NCI-H2107 treated with DMSO at 0.1 percent for 48 hours (cell line): Measurements from ENCODE around the gene AQP11.
"Not testable (repeated sequence)": the region's sequence is repeated elsewhere in the genome, so short reads cannot be mapped to it uniquely, and the experiment has no call there.

ENCODE experiments used
- DNase-seq: peaks from one replicate; lab custom pipeline; 2025; ENCODE audit not compliant: unreplicated experiment; lab: John Stamatoyannopoulos, UW

Gene AQP11

GRCh38 chr11:77589521-77590193 is at the start of gene AQP11:
AQP11 (plus strand) TSS chr11:77589953; CDS start chr11:77589993, 40 bp downstream.
- DNase-seq: peak; percentile 51

GRCh38 chr11:77542296-77542695 is 47.5 kb upstream of the AQP11 start:
- no peak for DNase-seq

GRCh38 chr11:77547047-77547836 is 42.5 kb upstream of the AQP11 start:
- no peak for DNase-seq

- DNase-seq: peak; percentile 68
Measured at GRCh38 chr11:77547863-77548551, 41.7 kb upstream of the AQP11 start.

GRCh38 chr11:77548552-77549445 is 41.0 kb upstream of the AQP11 start:
- no peak for DNase-seq

- DNase-seq: not testable (repeated sequence)
Measured at GRCh38 chr11:77551426-77551825, 38.3 kb upstream of the AQP11 start.

- no peak for DNase-seq
Measured at GRCh38 chr11:77557553-77557952, 32.2 kb upstream of the AQP11 start.

- no peak for DNase-seq
Measured at GRCh38 chr11:77558380-77558779, 31.4 kb upstream of the AQP11 start.

- no peak for DNase-seq
Measured at GRCh38 chr11:77559686-77560401, 29.9 kb upstream of the AQP11 start.

- DNase-seq: no peak
Measured at GRCh38 chr11:77560605-77561004, 29.1 kb upstream of the AQP11 start.

GRCh38 chr11:77561257-77561656 is 28.5 kb upstream of the AQP11 start:
- DNase-seq: no peak

GRCh38 chr11:77568306-77568705 is 21.4 kb upstream of the AQP11 start:
- DNase-seq: no peak

GRCh38 chr11:77568916-77569675 is 20.7 kb upstream of the AQP11 start:
- no peak for DNase-seq

- DNase-seq: no peak
Measured at GRCh38 chr11:77569676-77570070, 20.1 kb upstream of the AQP11 start.

GRCh38 chr11:77570896-77571295 is 18.9 kb upstream of the AQP11 start:
- not testable (repeated sequence) for DNase-seq

- not testable (repeated sequence) for DNase-seq
Measured at GRCh38 chr11:77575428-77575827, 14.3 kb upstream of the AQP11 start.

- DNase-seq: no peak
Measured at GRCh38 chr11:77580712-77581337, 8.9 kb upstream of the AQP11 start.

GRCh38 chr11:77589181-77589520 is 602 bp upstream of the AQP11 start:
- no peak for DNase-seq

GRCh38 chr11:77590194-77590782 is 535 bp downstream of the AQP11 start:
- no peak for DNase-seq
